HG03097 (cell line): ENCODE measurements around the gene GRIK4.
A peak's percentile ranks its signal among the peaks of the same experiment; 100 is the strongest.

Experiments
- ATAC-seq: cut with Tn5 transposase; IDR thresholded peaks from one replicate; pipeline ENCODE4 v1.9.1; 2021; ENCODE audit not compliant: unreplicated experiment, low FRiP score

GRIK4 gene

GRCh38 chr11:120859552-120860295, 348.2 kb downstream of the GRIK4 start:
- ATAC-seq: no peak

DNA sequence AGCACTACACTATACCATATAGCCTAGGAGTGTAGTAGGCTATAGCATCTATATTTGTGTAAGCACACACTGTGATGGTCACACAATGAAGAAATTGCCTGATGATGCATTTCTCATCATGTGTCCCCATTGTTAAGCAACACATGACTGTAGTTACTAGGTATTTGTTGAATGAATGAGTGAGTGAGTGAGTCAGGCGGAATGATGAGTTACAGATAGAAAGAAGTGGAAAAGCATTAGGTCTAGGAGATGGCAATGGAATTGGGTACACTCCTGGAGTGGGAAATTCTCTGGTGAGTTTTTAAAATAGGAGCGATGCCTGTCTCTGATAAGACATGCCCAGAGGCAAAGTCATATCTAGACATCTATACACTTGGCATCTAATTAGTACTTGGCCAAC, 351.8 kb downstream of the GRIK4 start:
- ATAC-seq: no peak

- no peak for ATAC-seq
These were observed 355.5 kb downstream of the GRIK4 start for GRCh38 chr11:120867024-120867423.

GRCh38 chr11:120867531-120867930, 356.0 kb downstream of the GRIK4 start:
- ATAC-seq: no peak

DNA sequence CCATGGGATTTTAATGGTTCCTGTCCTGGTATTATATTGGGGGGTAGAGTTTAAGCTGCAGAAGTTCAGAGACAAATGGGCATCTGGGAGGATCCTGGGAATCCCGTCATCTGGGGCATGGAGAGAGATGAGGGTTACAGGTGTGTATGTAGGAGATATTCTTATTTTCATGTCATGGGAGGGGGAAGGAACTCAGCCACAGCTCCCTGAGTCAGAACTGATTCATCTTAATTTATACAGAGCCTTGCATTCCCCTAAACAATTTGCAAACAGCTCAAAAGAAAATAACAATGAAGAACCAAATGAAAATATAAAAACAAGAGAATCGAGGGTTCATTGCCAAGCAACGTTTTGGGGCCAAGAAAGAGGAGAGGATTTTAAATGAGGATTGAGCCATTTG, 356.4 kb downstream of the GRIK4 start:
- ATAC-seq: no peak

DNA sequence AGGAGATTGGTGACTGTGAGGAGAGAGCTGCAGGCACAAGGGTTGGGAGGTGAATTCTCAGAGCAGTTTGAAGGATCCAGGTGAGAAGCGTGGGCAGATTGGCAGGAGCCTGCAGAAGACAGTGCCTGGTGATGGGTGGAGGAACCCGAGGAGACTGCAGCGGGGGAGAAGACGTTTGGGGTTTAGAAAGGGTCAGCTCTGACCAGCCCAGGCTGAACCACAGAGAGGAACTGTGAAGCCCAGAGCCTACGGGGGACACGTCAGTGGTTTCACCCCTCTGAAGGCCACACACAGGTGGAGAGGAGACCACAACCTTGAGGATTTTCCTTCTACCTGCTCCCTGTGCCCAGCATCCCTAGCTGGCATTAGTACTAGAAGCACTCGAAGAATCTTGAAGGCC, 357.5 kb downstream of the GRIK4 start:
- ATAC-seq: peak; percentile 31

GRCh38 chr11:120869516-120870011, 358.0 kb downstream of the GRIK4 start:
- peak; percentile 74 for ATAC-seq

DNA sequence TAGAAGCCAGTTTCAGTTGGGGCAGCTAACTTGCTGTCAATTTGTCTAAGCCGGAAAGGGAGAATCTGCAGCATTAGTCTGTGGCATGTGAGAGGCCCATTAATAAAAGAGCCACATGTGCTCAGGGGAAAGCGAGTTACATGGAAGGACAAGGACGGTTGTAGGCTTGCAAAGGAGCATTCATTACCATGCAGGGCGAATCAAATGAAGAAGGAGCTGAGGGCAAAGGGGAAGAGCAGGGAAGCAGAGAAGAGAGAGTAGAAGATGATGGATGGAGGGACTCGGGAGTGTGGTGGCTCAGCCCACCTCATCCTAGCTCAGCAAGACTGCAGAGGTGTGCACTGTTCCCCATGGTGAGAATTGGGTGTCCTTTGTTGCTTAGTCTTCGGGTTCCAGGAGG, 359.6 kb downstream of the GRIK4 start:
- no peak for ATAC-seq

- ATAC-seq: no peak
These were observed 360.4 kb downstream of the GRIK4 start for GRCh38 chr11:120871924-120872323.

DNA sequence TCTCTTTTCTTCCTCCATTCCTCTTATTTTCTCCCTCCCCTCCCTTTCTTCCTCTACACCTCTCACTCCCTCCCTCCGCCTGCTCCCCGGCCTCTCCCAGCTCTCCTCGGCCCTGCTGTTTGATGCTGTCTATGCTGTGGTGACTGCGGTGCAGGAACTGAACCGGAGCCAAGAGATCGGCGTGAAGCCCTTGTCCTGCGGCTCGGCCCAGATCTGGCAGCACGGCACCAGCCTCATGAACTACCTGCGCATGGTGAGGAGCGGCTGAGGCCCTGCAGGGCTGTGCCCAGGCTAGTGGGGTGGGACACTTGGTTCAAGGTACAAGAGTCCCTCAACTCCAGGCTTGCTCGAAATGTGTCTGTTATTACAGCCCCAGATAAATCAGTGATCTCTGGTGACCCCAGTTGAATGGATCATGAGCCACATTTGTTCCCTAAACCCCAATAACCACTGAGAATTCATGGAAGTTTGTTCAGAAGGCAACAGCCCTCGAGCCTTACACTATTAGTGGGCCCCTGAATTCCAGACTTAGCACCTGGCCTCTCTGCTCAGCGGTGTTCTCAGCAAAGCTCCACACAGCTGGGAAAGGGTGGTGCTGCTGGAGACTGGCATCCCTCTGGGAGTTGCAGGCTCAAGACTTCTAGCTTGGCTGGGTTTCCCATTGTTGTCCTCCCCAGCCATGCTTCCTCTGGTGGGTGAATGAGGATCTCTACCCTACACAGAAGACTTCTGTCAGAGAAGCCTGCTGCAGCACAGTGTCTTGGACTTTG, 362.6 kb downstream of the GRIK4 start:
- ATAC-seq: no peak

DNA sequence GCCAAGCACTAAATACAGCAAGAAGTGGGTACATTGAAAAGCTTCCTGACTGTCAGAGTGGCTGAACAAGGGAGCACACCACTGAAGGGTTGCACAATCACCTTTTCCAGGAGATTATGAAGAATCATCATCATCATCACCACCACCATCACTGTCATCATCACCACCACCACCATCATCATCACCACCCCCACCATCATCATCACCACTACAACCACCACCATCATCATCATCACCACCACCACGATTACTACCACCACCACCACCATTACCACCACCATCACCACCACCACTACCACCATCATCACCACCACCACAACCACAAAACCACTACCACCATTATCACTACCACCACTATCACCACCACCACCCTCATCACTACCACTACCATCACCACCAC, 364.4 kb downstream of the GRIK4 start:
- no peak for ATAC-seq

GRCh38 chr11:120877746-120878365, 366.3 kb downstream of the GRIK4 start:
- ATAC-seq: no peak

DNA sequence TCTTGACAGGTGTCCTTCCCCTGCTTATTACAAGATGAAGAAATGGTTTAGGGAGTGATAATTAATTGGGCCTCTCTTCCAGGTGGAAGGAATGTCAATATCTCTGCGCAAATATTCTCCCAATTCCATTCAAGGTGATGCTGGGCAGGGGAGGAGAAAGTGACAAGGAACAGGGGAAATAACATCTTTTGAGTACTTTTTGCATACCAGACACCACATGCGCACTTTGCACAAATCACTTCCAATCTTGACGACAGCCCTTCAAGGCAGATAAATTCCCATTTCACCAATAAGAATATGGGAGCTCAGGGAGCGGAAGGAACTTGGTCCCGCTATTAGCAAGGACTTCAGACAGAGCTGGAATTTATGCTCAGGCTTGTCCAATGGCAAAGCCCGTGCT, 367.2 kb downstream of the GRIK4 start:
- no peak for ATAC-seq

- no peak for ATAC-seq
These were observed 369.1 kb downstream of the GRIK4 start for GRCh38 chr11:120880498-120881175.

GRCh38 chr11:120881596-120881995, 370.0 kb downstream of the GRIK4 start:
- ATAC-seq: no peak

- no peak for ATAC-seq
These were observed 370.6 kb downstream of the GRIK4 start for GRCh38 chr11:120882175-120882574.

DNA sequence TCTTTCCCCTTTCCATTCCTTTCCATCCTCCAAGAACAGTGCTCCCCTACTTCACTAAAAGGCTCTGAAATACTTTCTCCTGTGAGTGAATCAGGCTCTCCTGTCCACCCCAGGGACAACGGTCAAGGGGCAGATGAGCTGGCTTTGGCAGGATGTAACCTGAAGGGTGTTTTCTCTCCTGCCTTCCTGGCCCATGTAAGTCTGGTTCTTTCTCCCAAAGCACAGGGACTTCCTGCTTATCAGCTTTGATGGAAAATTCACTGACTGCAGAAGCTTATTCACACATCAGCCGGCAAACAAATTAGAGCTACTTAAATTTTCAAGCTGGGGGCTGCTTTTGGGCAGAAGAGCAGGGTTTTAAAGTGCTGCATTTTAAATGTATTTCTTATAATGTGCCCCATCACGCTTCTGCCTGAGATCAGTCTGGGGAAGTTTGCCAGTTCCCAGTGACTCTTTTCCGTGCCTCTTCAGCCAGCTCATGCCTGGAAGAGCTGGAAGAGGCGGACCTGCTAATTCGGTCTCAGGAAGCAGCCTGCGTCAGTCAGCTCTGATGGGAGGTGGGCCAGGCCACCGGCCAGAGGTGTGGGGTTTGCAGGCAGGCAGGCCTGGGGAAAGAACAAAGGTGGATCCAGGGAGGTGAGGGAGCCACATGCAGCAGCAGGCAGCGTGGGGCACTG, 372.0 kb downstream of the GRIK4 start:
- no peak for ATAC-seq

- ATAC-seq: no peak
These were observed 372.8 kb downstream of the GRIK4 start for GRCh38 chr11:120884154-120885020.

- ATAC-seq: no peak
These were observed 379.2 kb downstream of the GRIK4 start for GRCh38 chr11:120890609-120891320.
